Retinal pigment epithelial cell (primary cell): Measurements from ENCODE around the gene HHIPL1.

Source experiments
- DNase-seq: peaks from one replicate; pipeline ENCODE4 v3.0.0-alpha.2; 2010; ENCODE audit warnings: low read depth
- H3K4me3 ChIP-seq: 2 replicates; pipeline ENCODE4 v1.5.1; 2011; ENCODE audit warnings: mild to moderate bottlenecking, low read length, control low read depth, moderate library complexity
- CTCF ChIP-seq: conservative IDR thresholded peaks from 2 replicates; pipeline ENCODE4 v1.5.1; 2011; ENCODE audit warnings: low read depth, low read length, control low read depth, inconsistent platforms

HHIPL1 gene

GRCh38 chr14:99713972-99714371 lies 69.0 kb downstream of the HHIPL1 start:
- no peak for TF ChIP-seq CTCF
- no peak overlapping the region for H3K4me3 ChIP-seq
- no peak for DNase-seq

GRCh38 chr14:99715266-99716000 lies 70.5 kb downstream of the HHIPL1 start:
- no peak for TF ChIP-seq CTCF
- no peak for DNase-seq
- H3K4me3 ChIP-seq, result no peak overlapping the region

GRCh38 chr14:99716091-99716849 lies 71.3 kb downstream of the HHIPL1 start:
- no peak for TF ChIP-seq CTCF
- H3K4me3 ChIP-seq, result no peak overlapping the region
- no peak for DNase-seq

GRCh38 chr14:99716850-99717681 lies 72.1 kb downstream of the HHIPL1 start:
- no peak for DNase-seq
- H3K4me3 ChIP-seq, result no peak overlapping the region
- TF ChIP-seq CTCF, result no peak

- no peak for DNase-seq
- H3K4me3 ChIP-seq, result no peak overlapping the region
- TF ChIP-seq CTCF, result no peak
Measured at GRCh38 chr14:99717682-99718013, 72.7 kb downstream of the HHIPL1 start.

GRCh38 chr14:99718031-99718810 lies 73.3 kb downstream of the HHIPL1 start:
- no peak for TF ChIP-seq CTCF
- H3K4me3 ChIP-seq, result no peak overlapping the region
- no peak for DNase-seq
